HG03139 (cell line): ENCODE measurements around the gene ARL16.

Experiments
- ATAC-seq: cut with Tn5 transposase; IDR thresholded peaks from one replicate; pipeline ENCODE4 v1.9.1; 2021; ENCODE audit not compliant: unreplicated experiment

Gene ARL16

GRCh38 chr17:81713004-81713555 is 29.5 kb upstream of the ARL16 start:
- no peak for ATAC-seq

GRCh38 chr17:81712468-81713003 is 28.9 kb upstream of the ARL16 start:
- peak; percentile 7 for ATAC-seq

- peak; percentile 58 for ATAC-seq
Measured at GRCh38 chr17:81711814-81712467, 28.3 kb upstream of the ARL16 start, which contains the start of gene SLC25A10. SLC25A10 (plus strand) TSS chr17:81712284; CDS start chr17:81712427, 143 bp downstream.

GRCh38 chr17:81710514-81711308 is 27.1 kb upstream of the ARL16 start:
- no peak for ATAC-seq

GRCh38 chr17:81708739-81709185 is 25.2 kb upstream of the ARL16 start:
- no peak for ATAC-seq

GRCh38 chr17:81707725-81708646 is 24.4 kb upstream of the ARL16 start:
- no peak for ATAC-seq

GRCh38 chr17:81706757-81707624 is 23.4 kb upstream of the ARL16 start:
- ATAC-seq, result no peak

- ATAC-seq, result no peak
Measured at GRCh38 chr17:81706232-81706611, 22.6 kb upstream of the ARL16 start.

GRCh38 chr17:81705518-81706231 is 22.1 kb upstream of the ARL16 start:
- ATAC-seq, result no peak

- no peak for ATAC-seq
Measured at GRCh38 chr17:81703747-81704654, 20.4 kb upstream of the ARL16 start.

GRCh38 chr17:81702934-81703746 is 19.5 kb upstream of the ARL16 start, which contains the start of gene MRPL12:
MRPL12 (plus strand) TSS chr17:81703367; CDS start chr17:81703502, 135 bp downstream.
- peak; percentile 79 for ATAC-seq

GRCh38 chr17:81701288-81702071 is 17.9 kb upstream of the ARL16 start:
- ATAC-seq, result no peak

GRCh38 chr17:81700353-81701287 is 17.0 kb upstream of the ARL16 start:
- no peak for ATAC-seq

GRCh38 chr17:81697261-81698044 is 13.9 kb upstream of the ARL16 start:
- ATAC-seq, result no peak
